Activated naive CD4-positive, alpha-beta T cell (primary cell): ENCODE measurements around the gene SNRNP27.
"Not testable (repeated sequence)": the region's sequence is repeated elsewhere in the genome, so short reads cannot be mapped to it uniquely, and the experiment has no call there.

Experiments
- DNase-seq, 4 experiments: peaks; one replicate each; lab custom pipeline; 2025; lab: John Stamatoyannopoulos, UW

SNRNP27 gene

GRCh38 chr2:69946351-69947324 lies 52.9 kb downstream of the SNRNP27 start:
- peak in 1 of 4 experiments; percentile 19 for DNase-seq

- DNase-seq, result no peak
Observed at GRCh38 chr2:69947325-69947931, 53.7 kb downstream of the SNRNP27 start.

- no peak for DNase-seq
Observed at GRCh38 chr2:69948032-69948962, 54.5 kb downstream of the SNRNP27 start.

- DNase-seq, result no peak
Observed at GRCh38 chr2:69948963-69949645, 55.3 kb downstream of the SNRNP27 start.

GRCh38 chr2:69950241-69950640 lies 56.5 kb downstream of the SNRNP27 start:
- no peak for DNase-seq

- DNase-seq, result not testable (repeated sequence)
Observed at GRCh38 chr2:69950671-69951070, 56.9 kb downstream of the SNRNP27 start.

GRCh38 chr2:69952336-69953115 lies 58.8 kb downstream of the SNRNP27 start:
- no peak for DNase-seq

GRCh38 chr2:69954084-69954483 lies 60.3 kb downstream of the SNRNP27 start:
- no peak for DNase-seq
